IMR-90 (cell line): ENCODE data around the gene NKTR. TPM values are rescaled to one million over a fixed set of nuclear protein-coding genes. Genes with fewer than 3 reads are reported as not detected.

Source experiments
- ATAC-seq: fragments of 200-7000 bp; cut with Tn5 transposase; 2 replicates; pipeline ENCODE4 v1.9.1; 2020; ENCODE audit warnings: low read depth, mild to moderate bottlenecking, moderate library complexity
- BruUV-seq: library from RNA; stranded (reverse); fragments of 400-500 nt; replicated peaks from 2 replicates; lab custom pipeline; 2021; lab: Mats Ljungman, UMichigan
- CTCF ChIA-PET: fragments of 300-600 bp; formaldehyde crosslinking; extraction: SDS; loops from one replicate; lab custom pipeline; 2021; ENCODE audit warnings: antibody characterized with exemption; lab: Yijun Ruan, JAX
- POLR2A ChIA-PET: fragments of 300-600 bp; sonication (Branson Sonifier 250); formaldehyde crosslinking; loops from one replicate; lab custom pipeline; 2022; ENCODE audit warnings: antibody characterized with exemption; ENCODE audit not compliant: unreplicated experiment; lab: Charles Lee
- DNase-seq: peaks from one replicate; pipeline ENCODE4 v3.0.0; 2013
- H2AFZ ChIP-seq: replicated peaks from 2 replicates; pipeline ENCODE3; 2013; ENCODE audit warnings: low read length, mild to moderate bottlenecking; ENCODE audit not compliant: poor library complexity
- H2AK5ac ChIP-seq: 2 replicates; pipeline ENCODE4 v1.6.1; 2013; ENCODE audit warnings: low read depth, low read length, inconsistent platforms
- H2AK9ac ChIP-seq: replicated peaks from 2 replicates; pipeline ENCODE3; 2013; ENCODE audit warnings: mild to moderate bottlenecking, low read depth, low read length, moderate library complexity; ENCODE audit not compliant: poor library complexity
- H2BK120ac ChIP-seq: 2 replicates; pipeline ENCODE4 v1.6.1; 2013; ENCODE audit warnings: low read depth, low read length, inconsistent platforms
- H2BK15ac ChIP-seq: 3 replicates; pipeline ENCODE4 v1.6.1; 2013; ENCODE audit warnings: low read depth, low read length, inconsistent platforms
- H2BK20ac ChIP-seq: 2 replicates; pipeline ENCODE4 v1.6.1; 2013; ENCODE audit warnings: low read depth, mild to moderate bottlenecking, inconsistent platforms, low read length, moderate library complexity
- H2BK5ac ChIP-seq: 2 replicates; pipeline ENCODE4 v1.6.1; 2013; ENCODE audit warnings: mild to moderate bottlenecking, low read depth, low read length, inconsistent platforms; ENCODE audit not compliant: poor library complexity, severe bottlenecking
- H3K14ac ChIP-seq: replicated peaks from 2 replicates; pipeline ENCODE4 v1.6.1; 2013; ENCODE audit warnings: low read depth, low read length, inconsistent platforms
- H3K18ac ChIP-seq: 2 replicates; pipeline ENCODE4 v1.6.1; 2013; ENCODE audit warnings: low read depth, low read length, control low read depth
- H3K23ac ChIP-seq: 2 replicates; pipeline ENCODE4 v1.6.1; 2013; ENCODE audit warnings: low read depth, low read length, inconsistent platforms
- H3K27ac ChIP-seq: 2 replicates; pipeline ENCODE4 v1.5.1; 2013; ENCODE audit warnings: mild to moderate bottlenecking, control low read depth, low read length; ENCODE audit not compliant: insufficient read depth
- H3K27me3 ChIP-seq: 2 replicates; pipeline ENCODE4 v1.6.1; 2013; ENCODE audit warnings: low read length; ENCODE audit not compliant: control insufficient read depth, insufficient read depth
- H3K36me3 ChIP-seq: 2 replicates; pipeline ENCODE4 v1.6.1; 2013; ENCODE audit warnings: low read length, mixed read lengths; ENCODE audit not compliant: control insufficient read depth, insufficient read depth
- H3K4ac ChIP-seq: 2 replicates; pipeline ENCODE4 v1.6.1; 2013; ENCODE audit warnings: low read depth, low read length, inconsistent platforms
- H3K4me1 ChIP-seq: 2 replicates; pipeline ENCODE4 v1.6.1; 2013; ENCODE audit warnings: low read length, mixed read lengths; ENCODE audit not compliant: control insufficient read depth, insufficient read depth
- H3K4me2 ChIP-seq: 2 replicates; pipeline ENCODE4 v1.6.1; 2013; ENCODE audit warnings: low read depth, mild to moderate bottlenecking, control low read depth, low read length, moderate library complexity
- H3K4me3 ChIP-seq: 2 replicates; pipeline ENCODE4 v1.5.1; 2013; ENCODE audit warnings: low read depth, mild to moderate bottlenecking, control low read depth, low read length, moderate library complexity; ENCODE audit not compliant: insufficient read depth
- H3K56ac ChIP-seq: 2 replicates; pipeline ENCODE4 v1.6.1; 2013; ENCODE audit warnings: low read length, inconsistent platforms; ENCODE audit not compliant: insufficient read depth; ENCODE audit errors: extremely low read depth
- H3K79me1 ChIP-seq, 2 experiments: 2 replicates each; pipeline ENCODE4 v1.6.1; 2013; ENCODE audit warnings: low read length in 2 of 2, inconsistent platforms in 1 of 2, low read depth in 1 of 2
- H3K9ac ChIP-seq: 2 replicates; pipeline ENCODE4 v1.6.1; 2013; ENCODE audit warnings: low read depth, low read length, control low read depth
- H3K9me1 ChIP-seq: 2 replicates; pipeline ENCODE4 v1.6.1; 2013; ENCODE audit warnings: low read length, inconsistent platforms; ENCODE audit not compliant: insufficient read depth
- H3K9me3 ChIP-seq: 2 replicates; pipeline ENCODE4 v1.6.1; 2013; ENCODE audit warnings: low read length; ENCODE audit not compliant: control insufficient read depth, insufficient read depth
- H4K20me1 ChIP-seq: 2 replicates; pipeline ENCODE4 v1.6.1; 2013; ENCODE audit warnings: low read length, inconsistent platforms; ENCODE audit not compliant: insufficient read depth
- H4K5ac ChIP-seq: 2 replicates; pipeline ENCODE4 v1.6.1; 2013; ENCODE audit warnings: mild to moderate bottlenecking, low read depth, low read length, control low read depth
- H4K8ac ChIP-seq, 2 experiments: 2 replicates each; pipeline ENCODE4 v1.6.1; 2013; ENCODE audit warnings: low read depth in 2 of 2, low read length in 2 of 2, control low read depth in 1 of 2, inconsistent platforms in 1 of 2
- H4K91ac ChIP-seq: 2 replicates; pipeline ENCODE4 v1.6.1; 2013; ENCODE audit warnings: low read depth, low read length, inconsistent platforms; ENCODE audit not compliant: insufficient read depth
- BHLHE40 ChIP-seq: fragments of 150-350 bp; IDR thresholded peaks from 2 replicates; pipeline ENCODE4 v1.6.1; 2016; ENCODE audit warnings: mild to moderate bottlenecking, low read depth, low read length
- CEBPB ChIP-seq: IDR thresholded peaks from 2 replicates; pipeline ENCODE4 v1.6.1; 2012; ENCODE audit warnings: low read depth, low read length, improper control_type of control experiment
- CHD1 ChIP-seq: IDR thresholded peaks from 2 replicates; pipeline ENCODE4 v1.6.1; 2012; ENCODE audit warnings: low read depth, low read length, improper control_type of control experiment
- CTCF ChIP-seq: conservative IDR thresholded peaks from 2 replicates; pipeline ENCODE4 v1.5.1; 2012; ENCODE audit warnings: mild to moderate bottlenecking, low read depth, low read length, improper control_type of control experiment
- FOS ChIP-seq: fragments of 150-350 bp; IDR thresholded peaks from 2 replicates; pipeline ENCODE4 v1.6.1; 2016; ENCODE audit warnings: low read depth, low read length
- MAZ ChIP-seq: IDR thresholded peaks from 2 replicates; pipeline ENCODE4 v1.6.1; 2012; ENCODE audit warnings: low read depth, mild to moderate bottlenecking, low read length, improper control_type of control experiment, moderate library complexity, borderline replicate concordance
- NFE2L2 ChIP-seq: fragments of 150-350 bp; IDR thresholded peaks from 2 replicates; pipeline ENCODE4 v1.6.1; 2016; ENCODE audit warnings: low read depth, mild to moderate bottlenecking, low read length
- POLR2A ChIP-seq: IDR thresholded peaks from 2 replicates; pipeline ENCODE4 v1.6.1; 2012; ENCODE audit warnings: mild to moderate bottlenecking, low read depth, low read length
- RAD21 ChIP-seq: IDR thresholded peaks from 2 replicates; pipeline ENCODE4 v1.6.1; 2012; ENCODE audit warnings: low read length, improper control_type of control experiment
- RCOR1 ChIP-seq: IDR thresholded peaks from 2 replicates; pipeline ENCODE4 v1.6.1; 2012; ENCODE audit warnings: mild to moderate bottlenecking, low read length, improper control_type of control experiment; ENCODE audit not compliant: insufficient replicate concordance
- RFX5 ChIP-seq: IDR thresholded peaks from 2 replicates; pipeline ENCODE4 v1.8.0; 2012; ENCODE audit warnings: low read depth, mild to moderate bottlenecking, low read length, moderate library complexity
- SMC3 ChIP-seq: fragments of 150-350 bp; IDR thresholded peaks from 2 replicates; pipeline ENCODE4 v1.6.1; 2016; ENCODE audit warnings: low read depth, mild to moderate bottlenecking, antibody characterized with exemption, low read length, moderate library complexity
- USF2 ChIP-seq: fragments of 150-350 bp; IDR thresholded peaks from 2 replicates; pipeline ENCODE4 v1.6.1; 2017; ENCODE audit warnings: mild to moderate bottlenecking, antibody characterized with exemption, low read length, low read depth
- WGBS, 2 experiments: methylation state at CpG; one replicate each; pipeline versions ENCODE4 v1.1.5 to v1.1.7; 2013; ENCODE audit warnings: missing lambda C conversion rate in 2 of 2; ENCODE audit not compliant: insufficient read length in 1 of 2; ENCODE audit errors: extremely low coverage in 2 of 2; 5-methylcytosine and 5-hydroxymethylcytosine counted together
- dilution Hi-C: fragments of 300-500 bp; cut with HindIII; formaldehyde crosslinking; loops from one replicate; pipeline ENCODE4 v1.14.3; 2018; ENCODE audit warnings: low sequenced_read_pairs; ENCODE audit not compliant: unreplicated experiment
- in situ Hi-C: fragments of 300-500 bp; cut with MboI; formaldehyde crosslinking; loops from 3 replicates; pipeline ENCODE4 v1.14.3; 2019; ENCODE audit warnings: low sequenced_read_pairs, inconsistent platforms, mixed read lengths
- intact Hi-C: fragments of 100-400 bp; cut with micrococcal nuclease; formaldehyde crosslinking; loops from 2 replicates; pipeline ENCODE4 v1.10.0; 2022
- polyA plus RNA-seq, 3 experiments: library from polyadenylated mRNA; depleted of rRNA; stranded (reverse); fragments of >200 nt; gene quantifications; 2 replicates each; pipeline ENCODE4 v1.2.3, GENCODE V29; 2012; ENCODE audit warnings: low replicate concordance in 1 of 3
- total RNA-seq: library from RNA; depleted of rRNA; stranded (reverse); fragments of >200 nt; gene quantifications from 2 replicates; pipeline ENCODE4 v1.2.3, GENCODE V29; 2012

Gene NKTR
- total and polyA plus RNA-seq, 2 of the 4 experiments (the other 2 are of a cell fraction), result 24.0 to 30.7 TPM

DNA sequence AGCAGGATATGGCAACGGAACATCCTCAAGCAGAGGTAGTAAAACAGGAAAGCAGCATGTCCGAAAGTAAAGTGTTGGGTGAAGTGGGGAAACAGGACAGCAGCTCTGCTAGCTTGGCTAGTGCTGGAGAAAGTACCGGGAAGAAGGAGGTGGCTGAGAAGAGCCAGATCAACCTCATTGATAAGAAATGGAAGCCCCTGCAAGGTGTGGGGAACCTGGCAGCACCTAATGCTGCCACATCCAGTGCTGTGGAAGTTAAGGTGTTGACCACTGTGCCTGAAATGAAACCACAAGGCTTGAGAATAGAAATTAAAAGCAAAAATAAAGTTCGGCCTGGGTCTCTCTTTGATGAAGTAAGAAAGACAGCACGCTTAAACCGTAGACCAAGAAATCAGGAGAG, 38.7 kb downstream of the NKTR start:
- peaks cover 6% of the 10 kb centered on the region; the same call in 1 of the 2 replicates for H4K20me1 ChIP-seq
- ATAC-seq, result no peak
- no peak overlapping the region for H2BK15ac ChIP-seq
- H3K4ac ChIP-seq, result no peak overlapping the region
- in situ Hi-C loops, result no loop called here
- TF ChIP-seq CEBPB, result no peak
- no peak for TF ChIP-seq POLR2A
- no peak for TF ChIP-seq SMC3
- TF ChIP-seq RCOR1, result no peak
- no peak for TF ChIP-seq RFX5
- TF ChIP-seq BHLHE40, result no peak
- no peak for TF ChIP-seq NFE2L2
- no peak for TF ChIP-seq MAZ
- TF ChIP-seq FOS, result no peak
- no peak for TF ChIP-seq USF2
- TF ChIP-seq CHD1, result no peak
- no peak for TF ChIP-seq CTCF
- no peak for TF ChIP-seq RAD21
- POLR2A ChIA-PET, result no interaction called here
- no peak overlapping the region for H2AFZ ChIP-seq
- H3K9me3 ChIP-seq, result no peaks in the 10 kb centered on the region
- whole genome bisulfite sequencing, 2 experiments, result 100% methylated on average over 2 of the region's 6 CpGs; no CpG with 5 or more reads in 1 of the 2 experiments
- H3K4me3 ChIP-seq, result no peak overlapping the region
- H3K4me2 ChIP-seq, result no peak overlapping the region
- H3K79me1 ChIP-seq, result peaks cover 27 to 40% of the 10 kb centered on the region in 2 experiments
- no TSS peak for BruUV-seq
- no peak overlapping the region for H3K18ac ChIP-seq
- H2AK9ac ChIP-seq, result no peak overlapping the region
- no peak overlapping the region for H4K5ac ChIP-seq
- no peaks in the 10 kb centered on the region for H3K27me3 ChIP-seq
- H2BK5ac ChIP-seq, result no peak overlapping the region
- intact Hi-C loops, result loop anchor here (5.0 kb wide), 1 partner anchor 37 kb away; the partner anchor contains the start of gene NKTR
- H3K56ac ChIP-seq, result no peak overlapping the region
- no peak overlapping the region for H4K8ac ChIP-seq
- dilution Hi-C loops, result no loop called here
- DNase-seq, result no peak
- no peak overlapping the region for H2BK20ac ChIP-seq
- H3K9me1 ChIP-seq, result 0 out of 2 replicates have a peak, but pooled peaks cover 4% of the 10 kb centered on the region
- no peak overlapping the region for H3K23ac ChIP-seq
- no peak overlapping the region for H2AK5ac ChIP-seq
- no peak overlapping the region for H3K27ac ChIP-seq
- no peak overlapping the region for H4K91ac ChIP-seq
- no peak overlapping the region for H2BK120ac ChIP-seq
- CTCF ChIA-PET, result no interaction called here
- no peak overlapping the region for H3K14ac ChIP-seq
- H3K4me1 ChIP-seq, result no peaks in the 10 kb centered on the region
- no peak overlapping the region for H3K9ac ChIP-seq
- H3K36me3 ChIP-seq, result peaks cover 51% of the 10 kb centered on the region
